Fibroblast of gingiva (primary cell): Measurements from ENCODE around the gene ATP10B.

Experiments
- DNase-seq: peaks from one replicate; pipeline ENCODE4 v3.0.0-alpha.2; 2011; ENCODE audit warnings: low read depth

The ATP10B gene

GRCh38 chr5:160548949-160549645 is 302.9 kb downstream of the ATP10B start:
- no peak for DNase-seq

- DNase-seq = no peak
Measured at GRCh38 chr5:160547872-160548271, 304.1 kb downstream of the ATP10B start.

- DNase-seq = no peak
Measured at GRCh38 chr5:160547061-160547460, 304.9 kb downstream of the ATP10B start.

GRCh38 chr5:160545832-160546231 is 306.2 kb downstream of the ATP10B start:
- DNase-seq = no peak

GRCh38 chr5:160543395-160543794 is 308.6 kb downstream of the ATP10B start:
- DNase-seq = no peak

- no peak for DNase-seq
Measured at GRCh38 chr5:160542840-160543239, 309.2 kb downstream of the ATP10B start.

- DNase-seq = no peak
Measured at GRCh38 chr5:160542281-160542680, 309.7 kb downstream of the ATP10B start.

- no peak for DNase-seq
Measured at GRCh38 chr5:160539431-160539830, 312.6 kb downstream of the ATP10B start.

- DNase-seq = no peak
Measured at GRCh38 chr5:160537940-160538339, 314.1 kb downstream of the ATP10B start.

- DNase-seq = no peak
Measured at GRCh38 chr5:160537116-160537515, 314.9 kb downstream of the ATP10B start.

GRCh38 chr5:160534914-160535313 is 317.1 kb downstream of the ATP10B start:
- DNase-seq = no peak

- DNase-seq = no peak
Measured at GRCh38 chr5:160534125-160534524, 317.9 kb downstream of the ATP10B start.

- no peak for DNase-seq
Measured at GRCh38 chr5:160525471-160526261, 326.3 kb downstream of the ATP10B start.

GRCh38 chr5:160524827-160525226 is 327.2 kb downstream of the ATP10B start:
- no peak for DNase-seq

GRCh38 chr5:160523502-160524163 is 328.4 kb downstream of the ATP10B start:
- DNase-seq = no peak

- DNase-seq = no peak
Measured at GRCh38 chr5:160521392-160521663, 330.7 kb downstream of the ATP10B start.

- DNase-seq = no peak
Measured at GRCh38 chr5:160520609-160521391, 331.2 kb downstream of the ATP10B start.

GRCh38 chr5:160516696-160517530 is 335.1 kb downstream of the ATP10B start:
- no peak for DNase-seq

- DNase-seq = no peak
Measured at GRCh38 chr5:160514866-160515265, 337.1 kb downstream of the ATP10B start.

- DNase-seq = no peak
Measured at GRCh38 chr5:160514191-160514590, 337.8 kb downstream of the ATP10B start.

GRCh38 chr5:160513485-160513884 is 338.5 kb downstream of the ATP10B start:
- no peak for DNase-seq
